ENCODE results near the gene ITPR1. TPM values are rescaled to one million over a fixed set of nuclear protein-coding genes. Genes with fewer than 3 reads are reported as not detected.

Gene ITPR1
- total and polyA plus RNA-seq, 10 of the 15 experiments (the other 5 are each of a cell fraction or from before 2014, with no cell fraction given): 12.2 to 239 (median 28.4) TPM

DNA sequence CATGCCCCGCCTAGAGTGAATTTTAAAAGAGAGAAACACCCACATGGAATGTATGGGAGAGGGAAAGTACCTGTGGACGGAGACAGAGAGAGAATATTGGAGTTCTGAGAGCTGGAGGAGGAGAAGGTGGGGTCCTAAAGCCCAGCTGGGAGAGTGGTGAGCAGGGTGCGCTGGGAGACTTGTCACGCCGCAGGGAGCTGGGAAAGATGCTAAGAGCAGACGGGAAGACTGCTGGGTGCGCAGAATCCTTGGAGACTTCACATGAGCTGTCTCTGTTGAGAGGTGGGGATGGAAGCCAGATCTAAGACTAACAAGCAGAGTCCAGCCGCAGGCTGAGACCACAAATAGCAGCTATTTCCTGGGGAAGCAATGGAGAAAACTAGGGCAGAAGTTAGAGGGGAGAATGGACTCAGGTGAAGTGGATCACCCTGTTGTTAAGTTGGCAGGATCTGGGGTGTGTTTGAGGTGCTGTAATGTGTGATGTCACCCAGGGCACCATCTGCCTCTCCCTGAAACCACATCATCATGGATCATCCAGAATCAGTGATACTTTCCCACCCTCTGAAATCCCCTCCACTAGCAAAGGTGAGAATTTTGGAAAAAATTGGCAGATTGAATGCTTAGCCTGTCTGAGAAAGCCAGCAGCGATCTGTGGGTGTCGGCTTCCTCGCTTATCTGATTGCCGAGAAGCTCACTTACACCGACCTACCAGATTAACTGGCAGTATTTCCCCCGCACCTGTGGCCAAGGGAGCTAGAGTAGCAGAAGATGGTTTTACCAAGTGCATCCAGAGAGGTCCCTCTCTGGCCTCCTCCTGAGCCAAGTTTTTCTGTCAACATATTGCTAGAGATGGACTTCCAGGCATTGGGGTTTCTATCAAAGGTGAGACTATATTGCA, 311.3 kb downstream of the ITPR1 start:
- no peaks in the 10 kb centered on the region for H3K27me3 ChIP-seq (replicated peaks in 1 of 2; ENCODE audit: control insufficient read depth in 2 of 2, insufficient read depth in 2 of 2, low read length in 1 of 2)
- CTCF ChIA-PET: interaction anchor here (0.6 to 6.3 kb wide), 5 partner anchors 36 to 247 kb away, joined by 3 to 24 read pairs (median 5); no protein-coding TSS in a partner anchor
- DNase-seq (ENCODE audit: low read depth, low spot score): no peak
- BruUV-seq (replicated peaks): no TSS peak
- H3K9ac ChIP-seq (ENCODE audit: control insufficient read depth, insufficient read depth, low read length): no peak overlapping the region
- RAD21 ChIA-PET (ENCODE audit: unreplicated experiment): interaction anchor here (0.9 to 1.7 kb wide), 3 partner anchors 84 to 172 kb away, joined by 3 to 6 read pairs (median 4); no protein-coding TSS in a partner anchor
- no peak overlapping the region for H3K4me2 ChIP-seq (ENCODE audit: control insufficient read depth, insufficient read depth)
- no peaks in the 10 kb centered on the region for H3K79me2 ChIP-seq (ENCODE audit: control insufficient read depth, insufficient read depth, low read length)
- H2AFZ ChIP-seq (ENCODE audit: control insufficient read depth, low read depth, low read length): no peak overlapping the region
- no peaks in the 10 kb centered on the region for H3K4me1 ChIP-seq (ENCODE audit: control insufficient read depth, insufficient read depth, low read length)
- H3K4me3 ChIP-seq: no peak overlapping the region
- ATAC-seq: no peak
- no peaks in the 10 kb centered on the region for H3K9me3 ChIP-seq (replicated peaks; ENCODE audit: control insufficient read depth, insufficient read depth, low read length)
- POLR2A ChIA-PET: no interaction called here
- WGBS (ENCODE audit: insufficient coverage, insufficient replicate concordance, low lambda C conversion rate, missing lambda C conversion rate): 94% methylated on average over 14 of the region's 14 CpGs
- SMC1A ChIA-PET (ENCODE audit: uncharacterized antibody, unreplicated experiment): interaction anchor here (0.5 to 2.3 kb wide), 12 partner anchors 11 to 1005 kb away, joined by 3 to 11 read pairs (median 3); no protein-coding TSS in a partner anchor
- no peak overlapping the region for H3K27ac ChIP-seq (ENCODE audit: control insufficient read depth, insufficient read depth)
- no peak for FAIRE-seq
- in situ Hi-C loops (cut with MboI) (no loop called here), intact Hi-C loops (cut with micrococcal nuclease; ENCODE audit: unreplicated experiment) (no loop called here)
- no peaks in the 10 kb centered on the region for H4K20me1 ChIP-seq (ENCODE audit: control insufficient read depth, insufficient read depth)
- peaks cover 11 to 23% of the 10 kb centered on the region in 2 experiments for H3K36me3 ChIP-seq (ENCODE audit: control insufficient read depth in 2 of 2, insufficient read depth in 2 of 2, low read length in 1 of 2)
- TF ChIP-seq, protein P1, sequence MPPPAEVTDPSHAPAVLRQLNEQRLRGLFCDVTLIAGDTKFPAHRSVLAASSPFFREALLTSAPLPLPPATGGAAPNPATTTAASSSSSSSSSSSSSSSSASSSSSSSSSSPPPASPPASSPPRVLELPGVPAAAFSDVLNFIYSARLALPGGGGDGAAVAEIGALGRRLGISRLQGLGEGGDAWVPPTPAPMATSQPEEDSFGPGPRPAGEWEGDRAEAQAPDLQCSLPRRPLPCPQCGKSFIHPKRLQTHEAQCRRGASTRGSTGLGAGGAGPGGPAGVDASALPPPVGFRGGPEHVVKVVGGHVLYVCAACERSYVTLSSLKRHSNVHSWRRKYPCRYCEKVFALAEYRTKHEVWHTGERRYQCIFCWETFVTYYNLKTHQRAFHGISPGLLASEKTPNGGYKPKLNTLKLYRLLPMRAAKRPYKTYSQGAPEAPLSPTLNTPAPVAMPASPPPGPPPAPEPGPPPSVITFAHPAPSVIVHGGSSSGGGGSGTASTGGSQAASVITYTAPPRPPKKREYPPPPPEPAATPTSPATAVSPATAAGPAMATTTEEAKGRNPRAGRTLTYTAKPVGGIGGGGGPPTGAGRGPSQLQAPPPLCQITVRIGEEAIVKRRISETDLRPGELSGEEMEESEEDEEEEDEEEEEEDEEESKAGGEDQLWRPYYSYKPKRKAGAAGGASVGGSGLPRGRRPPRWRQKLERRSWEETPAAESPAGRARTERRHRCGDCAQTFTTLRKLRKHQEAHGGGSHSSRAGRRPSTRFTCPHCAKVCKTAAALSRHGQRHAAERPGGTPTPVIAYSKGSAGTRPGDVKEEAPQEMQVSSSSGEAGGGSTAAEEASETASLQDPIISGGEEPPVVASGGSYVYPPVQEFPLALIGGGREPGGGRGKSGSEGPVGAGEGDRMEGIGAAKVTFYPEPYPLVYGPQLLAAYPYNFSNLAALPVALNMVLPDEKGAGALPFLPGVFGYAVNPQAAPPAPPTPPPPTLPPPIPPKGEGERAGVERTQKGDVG (CRISPR knock-in tag; IDR thresholded peaks at IDR 0.05): no peak
- TF ChIP-seq, protein P2, sequence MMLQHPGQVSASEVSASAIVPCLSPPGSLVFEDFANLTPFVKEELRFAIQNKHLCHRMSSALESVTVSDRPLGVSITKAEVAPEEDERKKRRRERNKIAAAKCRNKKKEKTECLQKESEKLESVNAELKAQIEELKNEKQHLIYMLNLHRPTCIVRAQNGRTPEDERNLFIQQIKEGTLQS (IDR thresholded peaks at IDR 0.05; ENCODE audit: borderline replicate concordance, extremely low read depth, low read depth, low read length): no peak
- TF ChIP-seq ZNF622 (IDR thresholded peaks at IDR 0.05) (no peak), MYC (IDR thresholded peaks at IDR 0.05; ENCODE audit: insufficient read depth, insufficient read length, insufficient replicate concordance, low read length, severe bottlenecking) (no peak), MYB (IDR thresholded peaks at IDR 0.05; ENCODE audit: borderline replicate concordance, low read depth, low read length) (no peak), PML (IDR thresholded peaks at IDR 0.05; ENCODE audit: low read length) (no peak), NR2C2 (IDR thresholded peaks at IDR 0.05; ENCODE audit: borderline replicate concordance, control insufficient read depth, insufficient read length, low read depth) (no peak), NFYB (IDR thresholded peaks at IDR 0.05; ENCODE audit: insufficient read depth, low read depth, low read length) (no peak)
- TF ChIP-seq, protein P3, sequence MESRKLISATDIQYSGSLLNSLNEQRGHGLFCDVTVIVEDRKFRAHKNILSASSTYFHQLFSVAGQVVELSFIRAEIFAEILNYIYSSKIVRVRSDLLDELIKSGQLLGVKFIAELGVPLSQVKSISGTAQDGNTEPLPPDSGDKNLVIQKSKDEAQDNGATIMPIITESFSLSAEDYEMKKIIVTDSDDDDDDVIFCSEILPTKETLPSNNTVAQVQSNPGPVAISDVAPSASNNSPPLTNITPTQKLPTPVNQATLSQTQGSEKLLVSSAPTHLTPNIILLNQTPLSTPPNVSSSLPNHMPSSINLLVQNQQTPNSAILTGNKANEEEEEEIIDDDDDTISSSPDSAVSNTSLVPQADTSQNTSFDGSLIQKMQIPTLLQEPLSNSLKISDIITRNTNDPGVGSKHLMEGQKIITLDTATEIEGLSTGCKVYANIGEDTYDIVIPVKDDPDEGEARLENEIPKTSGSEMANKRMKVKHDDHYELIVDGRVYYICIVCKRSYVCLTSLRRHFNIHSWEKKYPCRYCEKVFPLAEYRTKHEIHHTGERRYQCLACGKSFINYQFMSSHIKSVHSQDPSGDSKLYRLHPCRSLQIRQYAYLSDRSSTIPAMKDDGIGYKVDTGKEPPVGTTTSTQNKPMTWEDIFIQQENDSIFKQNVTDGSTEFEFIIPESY (IDR thresholded peaks at IDR 0.05): no peak
- TF ChIP-seq, protein P4, sequence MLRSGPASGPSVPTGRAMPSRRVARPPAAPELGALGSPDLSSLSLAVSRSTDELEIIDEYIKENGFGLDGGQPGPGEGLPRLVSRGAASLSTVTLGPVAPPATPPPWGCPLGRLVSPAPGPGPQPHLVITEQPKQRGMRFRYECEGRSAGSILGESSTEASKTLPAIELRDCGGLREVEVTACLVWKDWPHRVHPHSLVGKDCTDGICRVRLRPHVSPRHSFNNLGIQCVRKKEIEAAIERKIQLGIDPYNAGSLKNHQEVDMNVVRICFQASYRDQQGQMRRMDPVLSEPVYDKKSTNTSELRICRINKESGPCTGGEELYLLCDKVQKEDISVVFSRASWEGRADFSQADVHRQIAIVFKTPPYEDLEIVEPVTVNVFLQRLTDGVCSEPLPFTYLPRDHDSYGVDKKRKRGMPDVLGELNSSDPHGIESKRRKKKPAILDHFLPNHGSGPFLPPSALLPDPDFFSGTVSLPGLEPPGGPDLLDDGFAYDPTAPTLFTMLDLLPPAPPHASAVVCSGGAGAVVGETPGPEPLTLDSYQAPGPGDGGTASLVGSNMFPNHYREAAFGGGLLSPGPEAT (IDR thresholded peaks at IDR 0.05; ENCODE audit: low read depth): no peak
- TF ChIP-seq, protein P5, sequence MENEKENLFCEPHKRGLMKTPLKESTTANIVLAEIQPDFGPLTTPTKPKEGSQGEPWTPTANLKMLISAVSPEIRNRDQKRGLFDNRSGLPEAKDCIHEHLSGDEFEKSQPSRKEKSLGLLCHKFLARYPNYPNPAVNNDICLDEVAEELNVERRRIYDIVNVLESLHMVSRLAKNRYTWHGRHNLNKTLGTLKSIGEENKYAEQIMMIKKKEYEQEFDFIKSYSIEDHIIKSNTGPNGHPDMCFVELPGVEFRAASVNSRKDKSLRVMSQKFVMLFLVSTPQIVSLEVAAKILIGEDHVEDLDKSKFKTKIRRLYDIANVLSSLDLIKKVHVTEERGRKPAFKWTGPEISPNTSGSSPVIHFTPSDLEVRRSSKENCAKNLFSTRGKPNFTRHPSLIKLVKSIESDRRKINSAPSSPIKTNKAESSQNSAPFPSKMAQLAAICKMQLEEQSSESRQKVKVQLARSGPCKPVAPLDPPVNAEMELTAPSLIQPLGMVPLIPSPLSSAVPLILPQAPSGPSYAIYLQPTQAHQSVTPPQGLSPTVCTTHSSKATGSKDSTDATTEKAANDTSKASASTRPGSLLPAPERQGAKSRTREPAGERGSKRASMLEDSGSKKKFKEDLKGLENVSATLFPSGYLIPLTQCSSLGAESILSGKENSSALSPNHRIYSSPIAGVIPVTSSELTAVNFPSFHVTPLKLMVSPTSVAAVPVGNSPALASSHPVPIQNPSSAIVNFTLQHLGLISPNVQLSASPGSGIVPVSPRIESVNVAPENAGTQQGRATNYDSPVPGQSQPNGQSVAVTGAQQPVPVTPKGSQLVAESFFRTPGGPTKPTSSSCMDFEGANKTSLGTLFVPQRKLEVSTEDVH (IDR thresholded peaks at IDR 0.05; ENCODE audit: low read depth, partially characterized antibody): no peak

Data from GM12878 (cell line).